ENCODE data around the gene CAPN11. TPM values are rescaled to one million over a fixed set of nuclear protein-coding genes. Genes with fewer than 3 reads are reported as not detected.

CAPN11 gene
- total and polyA plus RNA-seq, 12 donors = 0.09 to 0.72 (median 0.32) TPM; not detected in 4

GRCh38 chr6:44117397-44118128 is 41.1 kb upstream of the CAPN11 start:
- DNase-seq = no peak
- H3K9me3 ChIP-seq = no peaks in the 10 kb centered on the region
- H3K4me1 ChIP-seq = peaks cover 6 to 70% (median 52%) of the 10 kb centered on the region in 9 donors
- no peak for TF ChIP-seq CTCF (IDR thresholded peaks at IDR 0.05)
- ATAC-seq = no peak
- peak overlapping the region in 1 of 10 donors; percentile 42 for H3K27ac ChIP-seq
- intact Hi-C loops (cut with DNase I) = no loop called here
- no peaks in the 10 kb centered on the region for H3K27me3 ChIP-seq
- peaks cover 0 to 38% (median 16%) of the 10 kb centered on the region in 9 donors for H3K36me3 ChIP-seq
- whole genome bisulfite sequencing, 2 donors = 80 to 82% methylated on average over 6 of the region's 6 CpGs
- H3K4me3 ChIP-seq = no peak overlapping the region

- no peaks in the 10 kb centered on the region for H3K9me3 ChIP-seq
- DNase-seq (no peak), ATAC-seq (peak in 2 of 8 donors; percentile 20 to 28)
- intact Hi-C loops (cut with DNase I) = no loop called here
- H3K4me3 ChIP-seq = no peak overlapping the region
- H3K4me1 ChIP-seq = peaks cover 9 to 92% (median 70%) of the 10 kb centered on the region in 9 donors
- no peak for TF ChIP-seq CTCF (IDR thresholded peaks at IDR 0.05)
- 30 to 43% methylated on average over 5 of the region's 5 CpGs for WGBS, 2 donors
- peaks cover 0 to 15% (median 0%) of the 10 kb centered on the region in 9 donors for H3K36me3 ChIP-seq
- H3K27me3 ChIP-seq = no peaks in the 10 kb centered on the region
- peak overlapping the region in 3 of 10 donors; percentile 11 to 45 (median 35) for H3K27ac ChIP-seq
Observed at GRCh38 chr6:44119704-44120262, 38.8 kb upstream of the CAPN11 start.

GRCh38 chr6:44120692-44121443 is 37.8 kb upstream of the CAPN11 start:
- Histone ChIP-seq H3K27ac (peak overlapping the region in 4 of 10 donors; percentile 45 to 61 (median 48)), H3K9me3 (no peaks in the 10 kb centered on the region), H3K36me3 (peaks cover 0 to 5% (median 0%) of the 10 kb centered on the region in 9 donors), H3K4me1 (peaks cover 9 to 98% (median 77%) of the 10 kb centered on the region in 9 donors), H3K4me3 (no peak overlapping the region), H3K27me3 (no peaks in the 10 kb centered on the region)
- intact Hi-C loops (cut with DNase I) = no loop called here
- ATAC-seq (peak in 4 of 8 donors; percentile 15 to 60 (median 46)), DNase-seq (no peak)
- TF ChIP-seq CTCF (IDR thresholded peaks at IDR 0.05) = no peak
- 51 to 59% methylated on average over 4 of the region's 4 CpGs for whole genome bisulfite sequencing, 2 donors

- 60 to 75% methylated on average over 1 of the region's 1 CpG for WGBS, 2 donors
- Histone ChIP-seq H3K36me3 (no peaks in the 10 kb centered on the region), H3K27me3 (no peaks in the 10 kb centered on the region), H3K27ac (peak overlapping the region in 8 of 10 donors; percentile 1 to 64 (median 36)), H3K9me3 (no peaks in the 10 kb centered on the region), H3K4me3 (peak overlapping the region in 2 of 10 donors; percentile 1 to 13), H3K4me1 (peaks cover 9 to 89% (median 67%) of the 10 kb centered on the region in 9 donors)
- ATAC-seq = peak in 1 of 8 donors; percentile 11
- DNase-seq = no peak
- intact Hi-C loops (cut with DNase I) = no loop called here
- TF ChIP-seq CTCF (IDR thresholded peaks at IDR 0.05) = no peak
Observed at GRCh38 chr6:44122801-44123200, 35.8 kb upstream of the CAPN11 start.

Measured in heart right ventricle (tissue), 16 donors.